GM12878 (cell line): ENCODE results near the gene PDCD10. TPM values are rescaled to one million over a fixed set of nuclear protein-coding genes. Genes with fewer than 3 reads are reported as not detected.

Experiments
- BCL3 ChIP-seq: IDR thresholded peaks from 2 replicates; pipeline ENCODE4 v1.6.1; 2011; ENCODE audit warnings: borderline replicate concordance, low read depth, mild to moderate bottlenecking, moderate library complexity, low read length; ENCODE audit not compliant: insufficient read depth, poor library complexity, severe bottlenecking
- CUX1 ChIP-seq: IDR thresholded peaks from 2 replicates; pipeline ENCODE4 v1.6.1; 2012; ENCODE audit warnings: improper control_type of control experiment, low read depth, low read length; ENCODE audit not compliant: insufficient replicate concordance
- HCFC1 ChIP-seq: fragments of 150-350 bp; IDR thresholded peaks from 2 replicates; pipeline ENCODE4 v1.6.1; 2014; ENCODE audit warnings: low read length
- IKZF1 ChIP-seq: fragments of 450-650 bp; conservative IDR thresholded peaks from 2 replicates; pipeline ENCODE4 v1.6.1; 2017; ENCODE audit warnings: antibody characterized with exemption, mild to moderate bottlenecking
- IKZF2 ChIP-seq, 2 experiments: fragments of 450-650 bp; IDR thresholded peaks; 2 replicates each; pipeline ENCODE4 v1.6.1; 2017; ENCODE audit warnings: mild to moderate bottlenecking in 2 of 2, moderate library complexity in 2 of 2
- IRF4 ChIP-seq: IDR thresholded peaks from 2 replicates; pipeline ENCODE4 v1.6.1; 2011; ENCODE audit warnings: low read depth, low read length
- MEF2B ChIP-seq: fragments of 450-650 bp; IDR thresholded peaks from 2 replicates; pipeline ENCODE4 v1.6.1; 2018; ENCODE audit warnings: mild to moderate bottlenecking, moderate library complexity; ENCODE audit not compliant: partially characterized antibody, poor library complexity, severe bottlenecking
- MTA2 ChIP-seq: fragments of 450-650 bp; IDR thresholded peaks from 2 replicates; pipeline ENCODE4 v1.6.1; 2016; ENCODE audit warnings: low read depth, mild to moderate bottlenecking, moderate library complexity
- PAX5 ChIP-seq: IDR thresholded peaks from 2 replicates; pipeline ENCODE4 v1.6.1; 2011; ENCODE audit warnings: low read depth, low read length, borderline replicate concordance
- PML ChIP-seq: IDR thresholded peaks from 2 replicates; pipeline ENCODE4 v1.6.1; 2012; ENCODE audit warnings: low read length, inconsistent platforms
- POLR2AphosphoS2 ChIP-seq: IDR thresholded peaks from 2 replicates; pipeline ENCODE4 v1.6.1; 2011; ENCODE audit warnings: low read depth, mild to moderate bottlenecking, low read length, improper control_type of control experiment, moderate library complexity
- POU2F2 ChIP-seq: IDR thresholded peaks from 3 replicates; pipeline ENCODE4 v1.6.1; 2011; ENCODE audit warnings: low read depth, mild to moderate bottlenecking, low read length, borderline replicate concordance
- RAD51 ChIP-seq: fragments of 450-650 bp; IDR thresholded peaks from 2 replicates; pipeline ENCODE4 v1.6.1; 2016; ENCODE audit warnings: moderate library complexity, mild to moderate bottlenecking, inconsistent platforms
- RUNX3 ChIP-seq: IDR thresholded peaks from 2 replicates; pipeline ENCODE4 v1.6.1; 2012; ENCODE audit warnings: low read length, inconsistent platforms
- SIX5 ChIP-seq: IDR thresholded peaks from 2 replicates; pipeline ENCODE4 v1.6.1; 2011; ENCODE audit warnings: mild to moderate bottlenecking, low read depth, low read length, moderate library complexity; ENCODE audit not compliant: severe bottlenecking
- SUPT20H ChIP-seq: IDR thresholded peaks from 2 replicates; pipeline ENCODE4 v1.6.1; 2011; ENCODE audit warnings: low read depth, mild to moderate bottlenecking, low read length, moderate library complexity, borderline replicate concordance; ENCODE audit not compliant: control insufficient read depth
- ZBTB11 ChIP-seq: fragments of 450-650 bp; formaldehyde crosslinking; IDR thresholded peaks from 2 replicates; pipeline ENCODE4 v1.5.0; 2022; ENCODE audit warnings: mild to moderate bottlenecking, missing genetic modification characterization
- ZZZ3 ChIP-seq: IDR thresholded peaks from 2 replicates; pipeline ENCODE4 v1.6.1; 2011; ENCODE audit warnings: low read depth; ENCODE audit not compliant: control insufficient read depth, insufficient read length
- polyA plus RNA-seq, 11 experiments: library from polyadenylated mRNA; depleted of rRNA in 4 of 11; unstranded in 6 of 11; stranded (reverse) in 5 of 11; fragments of >200 nt; fragmentation: Nextera tagmentation in 4 of 11; fragmentation: Illumina TruSeq in 1 of 11; extraction: Ambion mirVana in 4 of 11; extraction: Trizol in 1 of 11; gene quantifications; 1 replicate in 1 of 11; 2 replicates in 10 of 11; pipeline versions ENCODE4 v1.2.1 to v1.2.3, GENCODE V29; 2011 to 2016; ENCODE audit warnings: inconsistent platforms in 2 of 11, missing spikeins in 2 of 11, low read depth in 1 of 11
- total RNA-seq, 4 experiments: library from RNA; depleted of rRNA in 3 of 4; stranded (reverse); fragments of >200 nt in 3 of 4; fragmentation: Illumina TruSeq in 1 of 4; extraction: Trizol in 1 of 4; gene quantifications; 2 replicates each; pipeline versions ENCODE4 v1.2.1 to v1.2.3, GENCODE V29; 2013 to 2021

Gene PDCD10
- total and polyA plus RNA-seq, 10 of the 15 experiments (the other 5 are each of a cell fraction or from before 2014, with no cell fraction given): 64.1 to 247 (median 125) TPM

- TF ChIP-seq CUX1 (no peak), BCL3 (no peak), MEF2B (peak; percentile 44), RUNX3 (peak; percentile 3), SIX5 (no peak), POLR2AphosphoS2 (0 out of 2 replicates have a peak, but pooled peaks have one; percentile 40), ZZZ3 (no peak), IKZF2 (IDR thresholded peaks at IDR 0.05) (peak in 1 of 2 experiments; percentile 51; a peak in 3 of 4 replicates), HCFC1 (no peak), IRF4 (0 out of 2 replicates have a peak, but pooled peaks have one; percentile 28), MTA2 (peak; percentile 45), PML (peak; percentile 72), SUPT20H (no peak), IKZF1 (peak; percentile 79), RAD51 (0 out of 2 replicates have a peak, but pooled peaks have one; percentile 3), PAX5 (peak; percentile 14; the same call in 1 of the 2 replicates), ZBTB11 (CRISPR knock-in tag) (no peak), POU2F2 (no peak)
Measured at GRCh38 chr3:167735233-167736138, 794 bp upstream of the PDCD10 start, which contains the start of gene SERPINI1 (continued).
